ENCODE results near the gene LHX2. TPM values are rescaled to one million over a fixed set of nuclear protein-coding genes. Genes with fewer than 3 reads are reported as not detected.
"Not testable (repeated sequence)": the region's sequence is repeated elsewhere in the genome, so short reads cannot be mapped to it uniquely, and the experiment has no call there.

Gene LHX2
- total RNA-seq, 2 experiments from 2014 or later, result not detected

GRCh38 chr9:123984802-123985201 lies 26.8 kb upstream of the LHX2 start:
- POLR2A ChIA-PET, result no interaction called here
- Mint-ChIP-seq H3K27ac (no peak overlapping the region), H3K4me1 (ENCODE audit: low read depth) (no peaks in the 10 kb centered on the region), H3K27me3 (peaks cover 31% of the 10 kb centered on the region), H3K36me3 (no peaks in the 10 kb centered on the region), H3K4me3 (no peak overlapping the region), H3K9me3 (no peaks in the 10 kb centered on the region)
- CTCF ChIA-PET, result no interaction called here
- no peak for DNase-seq
- intact Hi-C loops (cut with micrococcal nuclease), result no loop called here

- no peak for DNase-seq
- intact Hi-C loops (cut with micrococcal nuclease), result no loop called here
- ChIA-PET CTCF (no interaction called here), POLR2A (no interaction called here)
- H3K4me1 Mint-ChIP-seq (ENCODE audit: low read depth), result no peaks in the 10 kb centered on the region
- no peak overlapping the region for H3K4me3 Mint-ChIP-seq
- H3K27me3 Mint-ChIP-seq, result peaks cover 31% of the 10 kb centered on the region
- no peak overlapping the region for H3K27ac Mint-ChIP-seq
- no peaks in the 10 kb centered on the region for H3K9me3 Mint-ChIP-seq
- H3K36me3 Mint-ChIP-seq, result no peaks in the 10 kb centered on the region
These were observed 25.7 kb upstream of the LHX2 start for GRCh38 chr9:123985869-123986268.

GRCh38 chr9:123990427-123990826 lies 21.1 kb upstream of the LHX2 start:
- Mint-ChIP-seq H3K27me3 (peaks cover 39% of the 10 kb centered on the region), H3K4me3 (no peak overlapping the region), H3K27ac (no peak overlapping the region), H3K4me1 (ENCODE audit: low read depth) (no peaks in the 10 kb centered on the region), H3K9me3 (no peaks in the 10 kb centered on the region), H3K36me3 (no peaks in the 10 kb centered on the region)
- ChIA-PET CTCF (no interaction called here), POLR2A (no interaction called here)
- no peak for DNase-seq
- intact Hi-C loops (cut with micrococcal nuclease), result loop anchor here (2.0 kb wide), 1 partner anchor 16 kb away; no protein-coding TSS in a partner anchor

- CTCF ChIA-PET; H3K27ac Mint-ChIP-seq; H3K36me3 Mint-ChIP-seq; H3K4me3 Mint-ChIP-seq; DNase-seq; H3K9me3 Mint-ChIP-seq; intact Hi-C loops (cut with micrococcal nuclease); POLR2A ChIA-PET: not testable (repeated sequence)
- Mint-ChIP-seq H3K4me1 (ENCODE audit: low read depth) (peaks cover 15% of the 10 kb centered on the region), H3K27me3 (peaks cover 45% of the 10 kb centered on the region)
These were observed 18.9 kb upstream of the LHX2 start for GRCh38 chr9:123992679-123993078.

- Mint-ChIP-seq H3K27ac (no peak overlapping the region), H3K36me3 (no peaks in the 10 kb centered on the region), H3K4me1 (ENCODE audit: low read depth) (peaks cover 37% of the 10 kb centered on the region), H3K4me3 (no peak overlapping the region), H3K9me3 (no peaks in the 10 kb centered on the region), H3K27me3 (peaks cover 61% of the 10 kb centered on the region)
- ChIA-PET CTCF (interaction anchor here (1.8 kb wide), 1 partner anchor 44 kb away, joined by 6 read pairs; no protein-coding TSS in a partner anchor), POLR2A (no interaction called here)
- DNase-seq, result peak; percentile 71
- intact Hi-C loops (cut with micrococcal nuclease), result loop anchor here (2.0 to 5.0 kb wide), 2 partner anchors 14 to 70 kb away; partner anchors contain the start of gene LHX2
These were observed 14.7 kb upstream of the LHX2 start for GRCh38 chr9:123996731-123997421.

- CTCF ChIA-PET, result interaction anchor here (1.8 kb wide), 1 partner anchor 43 kb away, joined by 6 read pairs; no protein-coding TSS in a partner anchor
- Mint-ChIP-seq H3K27ac (no peak overlapping the region), H3K36me3 (no peaks in the 10 kb centered on the region), H3K9me3 (no peaks in the 10 kb centered on the region), H3K4me3 (peak overlapping the region; percentile 23), H3K27me3 (peaks cover 70% of the 10 kb centered on the region), H3K4me1 (ENCODE audit: low read depth) (peaks cover 37% of the 10 kb centered on the region)
- intact Hi-C loops (cut with micrococcal nuclease), result loop anchor here (2.0 to 5.0 kb wide), 2 partner anchors 13 to 70 kb away; partner anchors contain the start of gene LHX2
- peak; percentile 58 for DNase-seq
- POLR2A ChIA-PET, result no interaction called here
These were observed 13.8 kb upstream of the LHX2 start for GRCh38 chr9:123997665-123998277.

GRCh38 chr9:123998278-123998925 lies 13.2 kb upstream of the LHX2 start:
- peaks cover 77% of the 10 kb centered on the region for H3K27me3 Mint-ChIP-seq
- no peak overlapping the region for H3K4me3 Mint-ChIP-seq
- H3K4me1 Mint-ChIP-seq (ENCODE audit: low read depth), result peaks cover 37% of the 10 kb centered on the region
- no peak overlapping the region for H3K27ac Mint-ChIP-seq
- H3K9me3 Mint-ChIP-seq, result no peaks in the 10 kb centered on the region
- no peaks in the 10 kb centered on the region for H3K36me3 Mint-ChIP-seq
- intact Hi-C loops (cut with micrococcal nuclease), result loop anchor here (5.0 kb wide), 1 partner anchor 71 kb away; no protein-coding TSS in a partner anchor
- POLR2A ChIA-PET, result no interaction called here
- no peak for DNase-seq
- CTCF ChIA-PET, result interaction anchor here (1.8 kb wide), 1 partner anchor 42 kb away, joined by 6 read pairs; no protein-coding TSS in a partner anchor

- H3K27me3 Mint-ChIP-seq, result peaks cover 81% of the 10 kb centered on the region
- H3K9me3 Mint-ChIP-seq, result no peaks in the 10 kb centered on the region
- no peak overlapping the region for H3K27ac Mint-ChIP-seq
- peaks cover 37% of the 10 kb centered on the region for H3K4me1 Mint-ChIP-seq (ENCODE audit: low read depth)
- intact Hi-C loops (cut with micrococcal nuclease), result loop anchor here (5.0 kb wide), 1 partner anchor 72 kb away; no protein-coding TSS in a partner anchor
- ChIA-PET CTCF (interaction anchor here (1.8 kb wide), 1 partner anchor 42 kb away, joined by 6 read pairs; no protein-coding TSS in a partner anchor), POLR2A (no interaction called here)
- no peak for DNase-seq
- no peaks in the 10 kb centered on the region for H3K36me3 Mint-ChIP-seq
- peak overlapping the region; percentile 59 for H3K4me3 Mint-ChIP-seq
These were observed 12.5 kb upstream of the LHX2 start for GRCh38 chr9:123998970-123999621.

- Mint-ChIP-seq H3K9me3 (no peaks in the 10 kb centered on the region), H3K4me1 (ENCODE audit: low read depth) (peaks cover 37% of the 10 kb centered on the region), H3K27ac (no peak overlapping the region), H3K4me3 (no peak overlapping the region), H3K36me3 (no peaks in the 10 kb centered on the region), H3K27me3 (peaks cover 80% of the 10 kb centered on the region)
- ChIA-PET CTCF (no interaction called here), POLR2A (no interaction called here)
- DNase-seq, result no peak
- intact Hi-C loops (cut with micrococcal nuclease), result loop anchor here (2.0 to 5.0 kb wide), 2 partner anchors 19 to 72 kb away; no protein-coding TSS in a partner anchor
These were observed 11.9 kb upstream of the LHX2 start for GRCh38 chr9:123999661-124000060.

GRCh38 chr9:124000161-124000783 lies 11.3 kb upstream of the LHX2 start:
- Mint-ChIP-seq H3K27ac (no peak overlapping the region), H3K4me3 (peak overlapping the region; percentile 20), H3K36me3 (no peaks in the 10 kb centered on the region), H3K9me3 (no peaks in the 10 kb centered on the region), H3K4me1 (ENCODE audit: low read depth) (peaks cover 37% of the 10 kb centered on the region), H3K27me3 (peaks cover 82% of the 10 kb centered on the region)
- CTCF ChIA-PET, result no interaction called here
- intact Hi-C loops (cut with micrococcal nuclease), result loop anchor here (2.0 kb wide), 1 partner anchor 19 kb away; no protein-coding TSS in a partner anchor
- POLR2A ChIA-PET, result no interaction called here
- DNase-seq, result no peak

GRCh38 chr9:124000784-124001457 lies 10.6 kb upstream of the LHX2 start:
- DNase-seq, result no peak
- no peaks in the 10 kb centered on the region for H3K9me3 Mint-ChIP-seq
- no peaks in the 10 kb centered on the region for H3K36me3 Mint-ChIP-seq
- peaks cover 37% of the 10 kb centered on the region for H3K4me1 Mint-ChIP-seq (ENCODE audit: low read depth)
- H3K27ac Mint-ChIP-seq, result no peak overlapping the region
- H3K4me3 Mint-ChIP-seq, result peak overlapping the region; percentile 20
- POLR2A ChIA-PET, result no interaction called here
- CTCF ChIA-PET, result no interaction called here
- peaks cover 82% of the 10 kb centered on the region for H3K27me3 Mint-ChIP-seq
- intact Hi-C loops (cut with micrococcal nuclease), result loop anchor here (2.0 kb wide), 1 partner anchor 18 kb away; no protein-coding TSS in a partner anchor
